LNCAP (cell line): Measurements from ENCODE around the gene WHRN.

Experiments
- TF ChIP-seq, protein P1 (sequence below): fragments of 450-650 bp; IDR thresholded peaks from 2 replicates; pipeline ENCODE4 v1.5.1; 2017; ENCODE audit warnings: mild to moderate bottlenecking

The WHRN gene

GRCh38 chr9:114397848-114398605 lies 107.2 kb downstream of the WHRN start:
- TF ChIP-seq, protein P1, sequence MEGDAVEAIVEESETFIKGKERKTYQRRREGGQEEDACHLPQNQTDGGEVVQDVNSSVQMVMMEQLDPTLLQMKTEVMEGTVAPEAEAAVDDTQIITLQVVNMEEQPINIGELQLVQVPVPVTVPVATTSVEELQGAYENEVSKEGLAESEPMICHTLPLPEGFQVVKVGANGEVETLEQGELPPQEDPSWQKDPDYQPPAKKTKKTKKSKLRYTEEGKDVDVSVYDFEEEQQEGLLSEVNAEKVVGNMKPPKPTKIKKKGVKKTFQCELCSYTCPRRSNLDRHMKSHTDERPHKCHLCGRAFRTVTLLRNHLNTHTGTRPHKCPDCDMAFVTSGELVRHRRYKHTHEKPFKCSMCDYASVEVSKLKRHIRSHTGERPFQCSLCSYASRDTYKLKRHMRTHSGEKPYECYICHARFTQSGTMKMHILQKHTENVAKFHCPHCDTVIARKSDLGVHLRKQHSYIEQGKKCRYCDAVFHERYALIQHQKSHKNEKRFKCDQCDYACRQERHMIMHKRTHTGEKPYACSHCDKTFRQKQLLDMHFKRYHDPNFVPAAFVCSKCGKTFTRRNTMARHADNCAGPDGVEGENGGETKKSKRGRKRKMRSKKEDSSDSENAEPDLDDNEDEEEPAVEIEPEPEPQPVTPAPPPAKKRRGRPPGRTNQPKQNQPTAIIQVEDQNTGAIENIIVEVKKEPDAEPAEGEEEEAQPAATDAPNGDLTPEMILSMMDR: no peak

DNA sequence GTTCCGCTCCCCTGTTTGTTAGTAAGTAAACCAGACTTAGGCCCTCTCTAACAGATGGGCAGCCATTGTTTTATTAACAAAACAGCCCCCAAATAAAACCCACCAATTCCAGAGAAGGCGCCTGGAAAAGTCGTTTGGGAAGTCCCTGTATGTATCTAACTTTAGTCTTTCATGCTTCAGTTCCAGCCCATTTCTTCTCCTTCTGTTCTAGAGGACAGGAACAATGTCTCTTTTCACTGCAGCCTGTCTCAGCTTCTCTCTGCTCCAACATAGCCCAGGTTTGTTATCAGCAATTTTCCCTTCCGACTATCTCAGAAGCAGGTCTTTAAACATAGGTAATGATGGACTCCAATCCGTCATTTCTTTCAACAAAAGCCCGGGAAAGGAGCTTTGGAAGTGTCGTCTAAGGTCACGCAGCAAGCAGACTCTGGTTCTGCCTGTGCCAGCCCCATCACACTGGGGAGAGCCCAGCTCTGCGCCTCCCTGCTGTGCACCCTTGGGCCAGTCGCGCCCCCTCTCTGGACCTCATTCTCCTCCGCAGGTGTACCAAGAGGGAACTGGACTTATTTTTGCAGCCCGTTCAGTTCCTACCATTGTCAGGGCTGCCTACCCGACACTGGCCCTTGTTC lies 107.9 kb downstream of the WHRN start:
- TF ChIP-seq, protein P1: no peak

DNA sequence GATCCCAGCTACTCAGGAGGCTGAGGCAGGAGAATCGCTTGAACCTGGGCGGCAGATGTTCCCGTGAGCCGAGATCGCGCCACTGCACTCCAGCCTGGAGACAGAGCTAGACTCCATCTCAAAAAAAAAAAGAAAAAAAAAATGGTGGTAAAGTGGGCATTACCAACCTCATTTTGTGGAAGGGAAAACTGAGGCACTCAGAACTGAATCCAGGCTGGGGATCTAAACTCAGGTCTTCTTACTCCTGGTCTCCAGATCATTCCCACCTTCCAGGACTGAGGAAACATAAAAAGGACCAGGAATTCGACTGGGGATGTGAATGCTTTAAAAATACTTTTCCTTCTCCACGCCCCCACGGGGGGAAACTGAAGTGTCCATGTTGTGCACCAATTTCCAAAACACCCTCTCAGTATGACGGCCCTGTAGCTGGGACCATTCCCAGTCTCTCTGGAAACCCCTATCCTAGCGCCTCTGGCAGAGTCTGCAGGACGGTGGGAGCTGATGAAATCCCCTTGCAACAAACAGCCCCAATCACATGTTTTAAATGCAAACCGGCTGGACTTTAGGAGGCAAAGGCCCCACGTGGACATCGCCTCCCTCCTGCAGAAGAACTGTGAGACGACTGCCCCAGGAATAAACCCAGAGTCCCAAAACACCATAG lies 108.6 kb downstream of the WHRN start:
- TF ChIP-seq, protein P1: no peak

GRCh38 chr9:114395768-114396167 lies 109.5 kb downstream of the WHRN start:
- TF ChIP-seq, protein P1: no peak

GRCh38 chr9:114395334-114395617 lies 110.0 kb downstream of the WHRN start:
- TF ChIP-seq, protein P1: no peak

DNA sequence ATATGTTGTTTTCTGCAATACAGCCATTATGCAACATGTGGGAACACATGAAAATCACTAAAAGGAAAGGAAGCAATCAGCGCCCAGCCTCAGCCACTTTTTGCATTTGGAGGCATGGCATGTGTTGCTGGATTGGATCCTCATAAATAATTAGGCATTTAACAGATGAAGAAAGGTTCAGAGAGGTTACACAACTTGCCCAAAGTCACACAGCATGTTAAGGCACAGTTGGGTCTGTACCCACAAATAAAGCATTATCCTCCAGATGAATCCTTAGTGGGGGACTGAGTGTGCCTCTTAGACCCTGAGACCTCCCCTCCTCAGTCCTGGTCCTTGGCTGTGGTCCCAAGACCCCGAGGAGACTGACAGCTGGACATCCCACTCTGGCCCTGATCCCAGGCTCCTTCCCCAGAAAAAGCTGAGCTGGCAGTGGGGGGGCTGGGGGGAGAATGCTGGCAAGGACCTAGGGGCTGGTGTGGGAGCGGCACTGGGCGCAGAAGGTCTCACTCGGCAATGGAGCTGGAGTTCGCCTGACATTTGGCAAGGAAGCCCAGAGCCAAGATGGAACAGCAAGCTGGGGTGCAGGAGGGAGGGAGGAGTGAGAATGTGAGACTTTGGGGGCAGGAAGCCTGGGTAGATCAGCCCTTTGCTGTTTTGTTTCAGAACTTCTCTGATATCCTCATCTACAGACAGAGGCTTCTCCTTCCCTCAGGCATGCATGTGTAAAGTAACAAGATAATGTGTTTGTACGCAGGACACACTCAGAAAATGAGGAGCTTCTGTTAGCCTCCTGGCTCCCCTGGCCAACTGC lies 110.5 kb downstream of the WHRN start:
- TF ChIP-seq, protein P1: no peak

- TF ChIP-seq, protein P1: no peak
Measured at GRCh38 chr9:114392749-114393112, 112.5 kb downstream of the WHRN start.
